HepG2 (cell line): ENCODE data around the gene LAMTOR3.
"Not testable (repeated sequence)": the region's sequence is repeated elsewhere in the genome, so short reads cannot be mapped to it uniquely, and the experiment has no call there.

Experiments
- AKNA ChIP-seq: sonication (generic); formaldehyde crosslinking; IDR thresholded peaks from 2 replicates; pipeline ENCODE4 v1.4.0; 2020; ENCODE audit warnings: missing genetic modification reagents, borderline replicate concordance
- CTCF ChIP-seq: sonication (generic); formaldehyde crosslinking; IDR thresholded peaks from 2 replicates; pipeline ENCODE4 v1.5.0; 2020; ENCODE audit warnings: mild to moderate bottlenecking, missing genetic modification reagents, moderate library complexity
- HOMEZ ChIP-seq: IDR thresholded peaks from 2 replicates; pipeline ENCODE4 v1.6.1; 2016; ENCODE audit warnings: low read depth
- MAFK ChIP-seq, 2 experiments: IDR thresholded peaks in 1 of 2; conservative IDR thresholded peaks in 1 of 2; 2 replicates each; pipeline ENCODE4 v1.6.1; 2011; ENCODE audit warnings: improper control_type of control experiment in 2 of 2, low read length in 2 of 2
- MYNN ChIP-seq: sonication (generic); formaldehyde crosslinking; IDR thresholded peaks from 2 replicates; pipeline ENCODE4 v1.4.0; 2020; ENCODE audit warnings: mild to moderate bottlenecking, low read depth, missing genetic modification reagents
- PHF21A ChIP-seq: sonication (generic); formaldehyde crosslinking; IDR thresholded peaks from 2 replicates; pipeline ENCODE4 v1.5.0; 2020; ENCODE audit warnings: mild to moderate bottlenecking, missing genetic modification reagents
- POLR2A ChIP-seq, 2 experiments: IDR thresholded peaks; 2 replicates each; pipeline ENCODE4 v1.6.1; 2011; ENCODE audit warnings: low read depth in 2 of 2, low read length in 2 of 2, mild to moderate bottlenecking in 1 of 2, moderate library complexity in 1 of 2; ENCODE audit not compliant: insufficient read depth in 1 of 2
- RAD21 ChIP-seq: fragments of 450-650 bp; formaldehyde crosslinking; IDR thresholded peaks from 2 replicates; pipeline ENCODE4 v1.5.0; 2020; ENCODE audit warnings: mild to moderate bottlenecking
- SOX6 ChIP-seq, 2 experiments: fragments of 450-650 bp in 1 of 2; sonication (generic) in 1 of 2; formaldehyde crosslinking in 1 of 2; IDR thresholded peaks; 2 replicates each; pipeline versions ENCODE4 v1.4.0 to v1.6.1; 2017 to 2020; ENCODE audit warnings: antibody characterized with exemption in 1 of 2, mild to moderate bottlenecking in 1 of 2, missing genetic modification reagents in 1 of 2
- SRF ChIP-seq: IDR thresholded peaks from 2 replicates; pipeline ENCODE4 v1.6.1; 2011; ENCODE audit warnings: mild to moderate bottlenecking, low read depth, low read length, moderate library complexity
- TRIM22 ChIP-seq: fragments of 450-650 bp; IDR thresholded peaks from 2 replicates; pipeline ENCODE4 v1.6.1; 2017
- ZMYM4 ChIP-seq: sonication (generic); formaldehyde crosslinking; IDR thresholded peaks from 2 replicates; pipeline ENCODE4 v1.8.1; 2023; ENCODE audit warnings: mild to moderate bottlenecking, missing genetic modification reagents
- ZNF10 ChIP-seq: sonication (generic); formaldehyde crosslinking; IDR thresholded peaks from 2 replicates; pipeline ENCODE4 v1.4.0; 2020; ENCODE audit warnings: mild to moderate bottlenecking, low read depth, missing genetic modification reagents, borderline replicate concordance
- ZNF777 ChIP-seq: sonication (generic); formaldehyde crosslinking; IDR thresholded peaks from 2 replicates; pipeline ENCODE4 v1.4.0; 2020; ENCODE audit warnings: missing genetic modification reagents

DNA sequence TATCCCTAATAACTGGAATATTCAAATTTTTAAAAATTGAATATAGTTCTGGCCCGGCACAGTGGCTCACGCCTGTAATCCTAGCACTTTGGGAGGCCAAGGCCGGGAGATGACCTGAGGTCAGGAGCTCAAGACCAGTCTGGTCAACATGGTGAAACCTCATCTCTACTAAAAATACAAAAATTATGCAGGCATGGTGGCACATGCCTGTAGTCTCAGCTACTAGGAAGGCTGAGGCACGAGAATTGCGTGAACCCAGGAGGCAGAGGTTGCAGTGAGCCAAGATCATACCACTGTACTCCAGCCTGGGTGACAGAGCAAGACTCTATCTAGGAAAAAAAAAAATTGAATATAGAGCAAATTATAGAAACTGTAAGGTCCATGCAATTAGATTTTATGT, 64.2 kb downstream of the LAMTOR3 start:
- TF ChIP-seq SRF; HOMEZ; SOX6 (IDR thresholded peaks at IDR 0.05); SOX6 (CRISPR knock-in tag; IDR thresholded peaks at IDR 0.05); POLR2A (IDR thresholded peaks at IDR 0.05; ENCODE audit: insufficient read depth in 1 of 2, low read depth in 2 of 2, low read length in 2 of 2); TRIM22; ZMYM4; MYNN (CRISPR knock-in tag); RAD21 (CRISPR knock-in tag); CTCF (CRISPR knock-in tag); AKNA (CRISPR knock-in tag); MAFK (conservative IDR thresholded peaks at IDR 0.05 in 1 of 2, IDR thresholded peaks at IDR 0.05 in 1 of 2; ENCODE audit: low read length in 2 of 2); ZNF777 (CRISPR knock-in tag); ZNF10 (CRISPR knock-in tag); PHF21A (CRISPR knock-in tag): not testable (repeated sequence)
